Caco-2 (cell line): ENCODE data around the gene ZNF79. TPM values are rescaled to one million over a fixed set of nuclear protein-coding genes. Genes with fewer than 3 reads are reported as not detected.
A peak's percentile ranks its signal among the peaks of the same experiment; 100 is the strongest.

Experiments used
- BruUV-seq: library from RNA; stranded (reverse); fragments of 400-500 nt; replicated peaks from 2 replicates; lab custom pipeline; 2021; lab: Mats Ljungman, UMichigan
- CTCF ChIA-PET: fragments of 300-600 bp; sonication (Branson Sonifier 250); formaldehyde crosslinking; loops from one replicate; lab custom pipeline; 2022; ENCODE audit warnings: antibody characterized with exemption; lab: Charles Lee
- POLR2A ChIA-PET: fragments of 300-600 bp; sonication (Branson Sonifier 250); formaldehyde crosslinking; loops from one replicate; lab custom pipeline; 2022; ENCODE audit warnings: antibody characterized with exemption; lab: Charles Lee
- DNase-seq, 2 experiments: peaks; one replicate each; pipeline versions ENCODE4 v3.0.0 to v3.0.0-alpha.2; 2020 to 2022
- H3K27me3 ChIP-seq: replicated peaks from 2 replicates; pipeline ENCODE4 v1.6.0; 2011; ENCODE audit warnings: low read length; ENCODE audit not compliant: control insufficient read depth, insufficient read depth
- H3K36me3 ChIP-seq: 2 replicates; pipeline ENCODE4 v1.5.1; 2011; ENCODE audit warnings: low read length; ENCODE audit not compliant: control insufficient read depth, insufficient read depth
- H3K4me1 ChIP-seq: fragments of 250-450 bp; sonication (Bioruptor Pico); 2 replicates; pipeline ENCODE4 v1.5.1; 2020; ENCODE audit warnings: mild to moderate bottlenecking
- H3K4me3 ChIP-seq: 2 replicates; pipeline ENCODE4 v1.5.1; 2011; ENCODE audit warnings: low read depth, mild to moderate bottlenecking, control low read depth, low read length
- H3K9me3 ChIP-seq: fragments of 250-450 bp; sonication (Bioruptor Pico); 2 replicates; pipeline ENCODE4 v1.5.1; 2020; ENCODE audit warnings: mild to moderate bottlenecking, moderate library complexity
- H3K27ac Mint-ChIP-seq: one replicate; pipeline ENCODE4 v1.8.0; 2022; ENCODE audit warnings: mixed read lengths; ENCODE audit not compliant: unreplicated experiment
- H3K27me3 Mint-ChIP-seq: one replicate; pipeline ENCODE4 v1.8.0; 2022; ENCODE audit warnings: mixed read lengths; ENCODE audit not compliant: insufficient read depth, unreplicated experiment
- H3K36me3 Mint-ChIP-seq: one replicate; pipeline ENCODE4 v1.8.0; 2022; ENCODE audit warnings: mild to moderate bottlenecking, mixed read lengths; ENCODE audit not compliant: insufficient read depth, unreplicated experiment
- H3K4me1 Mint-ChIP-seq: one replicate; pipeline ENCODE4 v1.8.0; 2022; ENCODE audit warnings: low read depth, mixed read lengths; ENCODE audit not compliant: unreplicated experiment
- H3K4me3 Mint-ChIP-seq: one replicate; pipeline ENCODE4 v1.8.0; 2022; ENCODE audit warnings: mild to moderate bottlenecking, moderate library complexity, mixed read lengths; ENCODE audit not compliant: unreplicated experiment
- H3K9me3 Mint-ChIP-seq: one replicate; pipeline ENCODE4 v1.8.0; 2022; ENCODE audit warnings: mixed read lengths; ENCODE audit not compliant: unreplicated experiment
- CTCF ChIP-seq, 2 experiments: fragments of 200-600 bp in 1 of 2; IDR thresholded peaks; 1 replicate in 1 of 2; 2 replicates in 1 of 2; pipeline versions ENCODE4 v1.5.1 to v1.8.0; 2011 to 2022; ENCODE audit warnings: antibody characterized with exemption in 1 of 2, control low read depth in 1 of 2, inconsistent platforms in 1 of 2, low read depth in 1 of 2, low read length in 1 of 2, mild to moderate bottlenecking in 1 of 2, moderate library complexity in 1 of 2; ENCODE audit not compliant: insufficient read depth in 1 of 2, severe bottlenecking in 1 of 2, unreplicated experiment in 1 of 2
- intact Hi-C: fragments of 100-400 bp; cut with micrococcal nuclease; formaldehyde crosslinking; loops from one replicate; pipeline ENCODE4 v1.10.0; 2022; ENCODE audit not compliant: unreplicated experiment
- total RNA-seq: library from RNA; stranded (reverse); gene quantifications from 2 replicates; pipeline ENCODE4 v1.2.3, GENCODE V29; 2022

The ZNF79 gene
- total RNA-seq, 1 experiment from 2014 or later, result 9.2 TPM

GRCh38 chr9:127424676-127424999, 456 bp downstream of the ZNF79 start:
- no peaks in the 10 kb centered on the region for H3K9me3 Mint-ChIP-seq
- CTCF ChIA-PET, result interaction anchor here (0.6 to 2.0 kb wide), 4 partner anchors 22 to 465 kb away, joined by 3 to 8 read pairs (median 4); partner anchors contain the start of gene SLC2A8
- TSS peak; percentile 48 for BruUV-seq
- intact Hi-C loops, result loop anchor here (1.0 to 2.0 kb wide), 3 partner anchors 27 to 64 kb away; partner anchors contain the start of genes LRSAM1 and RPL12
- peaks cover 39% of the 10 kb centered on the region for H3K36me3 Mint-ChIP-seq
- H3K4me3 Mint-ChIP-seq, result peak overlapping the region; percentile 100
- no peaks in the 10 kb centered on the region for H3K9me3 ChIP-seq
- no peak for DNase-seq
- POLR2A ChIA-PET, result interaction anchor here (0.6 to 2.6 kb wide), 7 partner anchors 16 to 200 kb away, joined by 3 to 37 read pairs (median 5); partner anchors contain the start of genes LRSAM1, RPL12 and SLC2A8
- no peak for TF ChIP-seq CTCF (IDR thresholded peaks at IDR 0.05; ENCODE audit: insufficient read depth in 1 of 2, low read depth in 1 of 2, low read length in 1 of 2, severe bottlenecking in 1 of 2, unreplicated experiment in 1 of 2)
- no peaks in the 10 kb centered on the region for H3K27me3 ChIP-seq
- H3K4me1 Mint-ChIP-seq, result peaks cover 15% of the 10 kb centered on the region
- peak overlapping the region; percentile 67 for H3K4me3 ChIP-seq
- H3K27ac Mint-ChIP-seq, result peak overlapping the region; percentile 99
- H3K36me3 ChIP-seq, result no peaks in the 10 kb centered on the region
- no peaks in the 10 kb centered on the region for H3K27me3 Mint-ChIP-seq
- H3K4me1 ChIP-seq, result peaks cover 15% of the 10 kb centered on the region

- Histone ChIP-seq H3K4me3 (no peak overlapping the region), H3K4me1 (peaks cover 12% of the 10 kb centered on the region), H3K36me3 (no peaks in the 10 kb centered on the region; the same call in 1 of the 2 replicates), H3K9me3 (no peaks in the 10 kb centered on the region), H3K27me3 (no peaks in the 10 kb centered on the region)
- no peak for DNase-seq
- POLR2A ChIA-PET, result no interaction called here
- no peak overlapping the region for H3K4me3 Mint-ChIP-seq
- H3K36me3 Mint-ChIP-seq, result peaks cover 50% of the 10 kb centered on the region
- H3K27me3 Mint-ChIP-seq, result no peaks in the 10 kb centered on the region
- intact Hi-C loops, result no loop called here
- BruUV-seq, result no TSS peak
- peaks cover 13% of the 10 kb centered on the region for H3K4me1 Mint-ChIP-seq
- CTCF ChIA-PET, result no interaction called here
- no peak for TF ChIP-seq CTCF (IDR thresholded peaks at IDR 0.05; ENCODE audit: insufficient read depth in 1 of 2, low read depth in 1 of 2, low read length in 1 of 2, severe bottlenecking in 1 of 2, unreplicated experiment in 1 of 2)
- H3K9me3 Mint-ChIP-seq, result no peaks in the 10 kb centered on the region
- no peak overlapping the region for H3K27ac Mint-ChIP-seq
Measured at GRCh38 chr9:127426756-127427155, 2.6 kb downstream of the ZNF79 start.

- CTCF ChIA-PET, result no interaction called here
- TF ChIP-seq CTCF (IDR thresholded peaks at IDR 0.05; ENCODE audit: insufficient read depth in 1 of 2, low read depth in 1 of 2, low read length in 1 of 2, severe bottlenecking in 1 of 2, unreplicated experiment in 1 of 2), result no peak
- Mint-ChIP-seq H3K9me3 (no peaks in the 10 kb centered on the region), H3K27ac (no peak overlapping the region), H3K4me1 (no peaks in the 10 kb centered on the region), H3K36me3 (peaks cover 59% of the 10 kb centered on the region), H3K27me3 (no peaks in the 10 kb centered on the region), H3K4me3 (no peak overlapping the region)
- H3K36me3 ChIP-seq, result no peaks in the 10 kb centered on the region; the same call in 1 of the 2 replicates
- no peak overlapping the region for H3K4me3 ChIP-seq
- H3K27me3 ChIP-seq, result no peaks in the 10 kb centered on the region
- POLR2A ChIA-PET, result no interaction called here
- H3K9me3 ChIP-seq, result no peaks in the 10 kb centered on the region
- no peaks in the 10 kb centered on the region for H3K4me1 ChIP-seq
- DNase-seq, result no peak
- intact Hi-C loops, result no loop called here
- BruUV-seq, result no TSS peak
Measured at GRCh38 chr9:127428348-127428747, 4.2 kb downstream of the ZNF79 start.
